Loucy (cell line): ENCODE measurements around the gene NGRN.

Experiments
- H2AFZ ChIP-seq: fragments of 200-600 bp; sonication (generic); 2 replicates; pipeline ENCODE4 v1.6.0; 2016; ENCODE audit warnings: antibody characterized with exemption, mild to moderate bottlenecking, low read length, moderate library complexity
- H3F3A ChIP-seq: fragments of 200-600 bp; 2 replicates; pipeline ENCODE4 v1.6.0; 2016; ENCODE audit warnings: antibody characterized with exemption, low read depth, mild to moderate bottlenecking
- H3K27me3 ChIP-seq: fragments of 200-600 bp; sonication (generic); 2 replicates; pipeline ENCODE4 v1.6.1; 2014; ENCODE audit warnings: low read length, mild to moderate bottlenecking; ENCODE audit not compliant: insufficient read depth, poor library complexity, severe bottlenecking
- H3K36me3 ChIP-seq: fragments of 200-600 bp; sonication (generic); 2 replicates; pipeline ENCODE4 v1.6.1; 2016; ENCODE audit warnings: low read length; ENCODE audit not compliant: insufficient read depth
- H3K4me1 ChIP-seq: fragments of 200-600 bp; sonication (generic); 2 replicates; pipeline ENCODE4 v1.5.1; 2014; ENCODE audit warnings: low read length, mild to moderate bottlenecking; ENCODE audit not compliant: insufficient read depth, poor library complexity, severe bottlenecking
- H3K4me2 ChIP-seq: fragments of 200-600 bp; sonication (generic); 2 replicates; pipeline ENCODE4 v1.6.0; 2014; ENCODE audit warnings: antibody characterized with exemption, low read length, low read depth, mild to moderate bottlenecking; ENCODE audit not compliant: poor library complexity, severe bottlenecking
- H3K4me3 ChIP-seq: fragments of 200-600 bp; sonication (generic); 2 replicates; pipeline ENCODE4 v1.5.1; 2014; ENCODE audit warnings: low read length, mild to moderate bottlenecking, mixed read lengths; ENCODE audit not compliant: poor library complexity, severe bottlenecking
- H3K79me2 ChIP-seq: fragments of 200-600 bp; sonication (generic); 2 replicates; pipeline ENCODE4 v1.6.1; 2014; ENCODE audit warnings: low read length; ENCODE audit not compliant: insufficient read depth
- H3K9ac ChIP-seq: fragments of 200-600 bp; sonication (generic); 2 replicates; pipeline ENCODE4 v1.6.0; 2014; ENCODE audit warnings: mild to moderate bottlenecking, low read depth, low read length, moderate library complexity; ENCODE audit not compliant: poor library complexity, severe bottlenecking
- H3K9me2 ChIP-seq: fragments of 200-600 bp; sonication (generic); replicated peaks from 2 replicates; pipeline ENCODE4 v1.6.1; 2016; ENCODE audit warnings: low read depth, low read length, mixed read lengths
- H3K9me3 ChIP-seq: fragments of 200-600 bp; sonication (generic); 2 replicates; pipeline ENCODE4 v1.6.1; 2014; ENCODE audit warnings: mild to moderate bottlenecking, antibody characterized with exemption, low read length, low read depth; ENCODE audit not compliant: insufficient read depth
- H4K20me1 ChIP-seq: fragments of 200-600 bp; sonication (generic); 2 replicates; pipeline ENCODE4 v1.6.0; 2014; ENCODE audit warnings: antibody characterized with exemption, low read length, mild to moderate bottlenecking; ENCODE audit not compliant: insufficient read depth, poor library complexity, severe bottlenecking
- EZH2phosphoT487 ChIP-seq: fragments of 200-600 bp; IDR thresholded peaks from 2 replicates; pipeline ENCODE4 v1.6.1; 2018; ENCODE audit warnings: antibody characterized with exemption, mild to moderate bottlenecking, moderate library complexity, borderline replicate concordance
- TF ChIP-seq, protein P1 (sequence below): fragments of 200-600 bp; sonication (generic); conservative IDR thresholded peaks from 2 replicates; pipeline ENCODE4 v1.5.1; 2014; ENCODE audit warnings: mild to moderate bottlenecking, antibody characterized with exemption, low read length

The NGRN gene

DNA sequence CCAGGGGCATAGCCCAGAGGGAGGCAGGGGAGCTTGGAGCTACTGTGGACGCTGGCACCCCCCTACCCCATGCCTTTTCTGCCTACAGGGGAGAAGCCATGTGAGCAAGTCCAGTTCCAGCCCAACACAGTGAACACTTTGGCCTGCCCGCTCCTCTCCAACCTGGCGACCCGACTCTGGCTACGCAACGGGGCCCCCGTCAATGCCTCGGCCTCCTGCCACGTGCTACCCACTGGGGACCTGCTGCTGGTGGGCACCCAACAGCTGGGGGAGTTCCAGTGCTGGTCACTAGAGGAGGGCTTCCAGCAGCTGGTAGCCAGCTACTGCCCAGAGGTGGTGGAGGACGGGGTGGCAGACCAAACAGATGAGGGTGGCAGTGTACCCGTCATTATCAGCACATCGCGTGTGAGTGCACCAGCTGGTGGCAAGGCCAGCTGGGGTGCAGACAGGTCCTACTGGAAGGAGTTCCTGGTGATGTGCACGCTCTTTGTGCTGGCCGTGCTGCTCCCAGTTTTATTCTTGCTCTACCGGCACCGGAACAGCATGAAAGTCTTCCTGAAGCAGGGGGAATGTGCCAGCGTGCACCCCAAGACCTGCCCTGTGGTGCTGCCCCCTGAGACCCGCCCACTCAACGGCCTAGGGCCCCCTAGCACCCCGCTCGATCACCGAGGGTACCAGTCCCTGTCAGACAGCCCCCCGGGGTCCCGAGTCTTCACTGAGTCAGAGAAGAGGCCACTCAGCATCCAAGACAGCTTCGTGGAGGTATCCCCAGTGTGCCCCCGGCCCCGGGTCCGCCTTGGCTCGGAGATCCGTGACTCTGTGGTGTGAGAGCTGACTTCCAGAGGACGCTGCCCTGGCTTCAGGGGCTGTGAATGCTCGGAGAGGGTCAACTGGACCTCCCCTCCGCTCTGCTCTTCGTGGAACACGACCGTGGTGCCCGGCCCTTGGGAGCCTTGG lies 37.4 kb upstream of the NGRN start:
- Histone ChIP-seq H3K27me3 (no peaks in the 10 kb centered on the region), H3K9me2 (no peaks in the 10 kb centered on the region)
- TF ChIP-seq, protein P1, sequence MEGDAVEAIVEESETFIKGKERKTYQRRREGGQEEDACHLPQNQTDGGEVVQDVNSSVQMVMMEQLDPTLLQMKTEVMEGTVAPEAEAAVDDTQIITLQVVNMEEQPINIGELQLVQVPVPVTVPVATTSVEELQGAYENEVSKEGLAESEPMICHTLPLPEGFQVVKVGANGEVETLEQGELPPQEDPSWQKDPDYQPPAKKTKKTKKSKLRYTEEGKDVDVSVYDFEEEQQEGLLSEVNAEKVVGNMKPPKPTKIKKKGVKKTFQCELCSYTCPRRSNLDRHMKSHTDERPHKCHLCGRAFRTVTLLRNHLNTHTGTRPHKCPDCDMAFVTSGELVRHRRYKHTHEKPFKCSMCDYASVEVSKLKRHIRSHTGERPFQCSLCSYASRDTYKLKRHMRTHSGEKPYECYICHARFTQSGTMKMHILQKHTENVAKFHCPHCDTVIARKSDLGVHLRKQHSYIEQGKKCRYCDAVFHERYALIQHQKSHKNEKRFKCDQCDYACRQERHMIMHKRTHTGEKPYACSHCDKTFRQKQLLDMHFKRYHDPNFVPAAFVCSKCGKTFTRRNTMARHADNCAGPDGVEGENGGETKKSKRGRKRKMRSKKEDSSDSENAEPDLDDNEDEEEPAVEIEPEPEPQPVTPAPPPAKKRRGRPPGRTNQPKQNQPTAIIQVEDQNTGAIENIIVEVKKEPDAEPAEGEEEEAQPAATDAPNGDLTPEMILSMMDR, result no peak
- TF ChIP-seq EZH2phosphoT487, result no peak

DNA sequence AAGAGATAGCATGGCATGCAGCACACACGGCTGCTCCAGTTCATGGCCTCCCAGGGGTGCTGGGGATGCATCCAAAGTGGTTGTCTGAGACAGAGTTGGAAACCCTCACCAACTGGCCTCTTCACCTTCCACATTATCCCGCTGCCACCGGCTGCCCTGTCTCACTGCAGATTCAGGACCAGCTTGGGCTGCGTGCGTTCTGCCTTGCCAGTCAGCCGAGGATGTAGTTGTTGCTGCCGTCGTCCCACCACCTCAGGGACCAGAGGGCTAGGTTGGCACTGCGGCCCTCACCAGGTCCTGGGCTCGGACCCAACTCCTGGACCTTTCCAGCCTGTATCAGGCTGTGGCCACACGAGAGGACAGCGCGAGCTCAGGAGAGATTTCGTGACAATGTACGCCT lies 36.5 kb upstream of the NGRN start:
- Histone ChIP-seq H3K4me2 (no peak overlapping the region), H3F3A (no peaks in the 10 kb centered on the region), H3K27me3 (no peaks in the 10 kb centered on the region), H3K9ac (no peak overlapping the region), H2AFZ (no peak overlapping the region), H3K4me3 (no peak overlapping the region), H3K9me3 (no peaks in the 10 kb centered on the region), H3K36me3 (peaks cover 49% of the 10 kb centered on the region; the same call in 1 of the 2 replicates), H4K20me1 (peaks cover 4% of the 10 kb centered on the region), H3K4me1 (peaks cover 25% of the 10 kb centered on the region), H3K79me2 (peaks cover 30% of the 10 kb centered on the region), H3K9me2 (no peaks in the 10 kb centered on the region)
- no peak for TF ChIP-seq EZH2phosphoT487
- TF ChIP-seq, protein P1, result no peak

More for the DNA sequence above, 37.4 kb upstream of the NGRN start:
- Histone ChIP-seq H3F3A (no peaks in the 10 kb centered on the region), H3K9me3 (no peaks in the 10 kb centered on the region), H3K79me2 (peaks cover 29% of the 10 kb centered on the region), H3K4me3 (no peak overlapping the region), H3K4me2 (no peak overlapping the region), H3K36me3 (peaks cover 57% of the 10 kb centered on the region; the same call in 1 of the 2 replicates), H3K9ac (no peak overlapping the region), H4K20me1 (peaks cover 4% of the 10 kb centered on the region), H2AFZ (no peak overlapping the region), H3K4me1 (peaks cover 25% of the 10 kb centered on the region)

DNA sequence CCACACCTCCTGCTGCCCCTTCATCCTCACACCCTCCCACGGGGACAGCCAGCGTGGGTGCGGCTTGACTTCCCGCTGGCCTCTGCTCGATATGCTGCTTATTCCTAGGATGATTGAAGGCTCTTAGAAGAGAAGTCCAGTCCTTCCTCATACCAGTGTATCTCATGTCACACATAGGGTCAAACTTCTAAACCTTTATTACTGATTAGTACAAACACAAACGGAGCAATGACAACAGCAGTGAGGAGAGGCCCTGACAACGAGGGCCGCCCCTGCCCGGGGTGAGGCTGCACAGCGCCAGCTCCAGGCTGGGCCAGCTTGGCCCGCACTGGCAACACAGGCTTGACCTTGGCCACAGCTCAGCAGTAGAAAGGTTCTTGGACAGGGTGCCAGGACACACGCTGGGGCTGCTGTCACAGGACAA lies 35.4 kb upstream of the NGRN start:
- peaks cover 30% of the 10 kb centered on the region for H3K79me2 ChIP-seq
- no peaks in the 10 kb centered on the region for H3F3A ChIP-seq
- H2AFZ ChIP-seq, result no peak overlapping the region
- TF ChIP-seq EZH2phosphoT487, result no peak
- TF ChIP-seq, protein P1, result no peak
- H3K4me3 ChIP-seq, result peak overlapping the region; percentile 81
- H3K9me2 ChIP-seq, result no peaks in the 10 kb centered on the region
- H3K4me1 ChIP-seq, result peaks cover 34% of the 10 kb centered on the region
- H3K27me3 ChIP-seq, result no peaks in the 10 kb centered on the region
- H3K36me3 ChIP-seq, result peaks cover 38% of the 10 kb centered on the region; the same call in 1 of the 2 replicates
- H3K9me3 ChIP-seq, result no peaks in the 10 kb centered on the region
- peak overlapping the region; percentile 82 for H3K4me2 ChIP-seq
- peaks cover 4% of the 10 kb centered on the region for H4K20me1 ChIP-seq
- H3K9ac ChIP-seq, result peak overlapping the region; percentile 69
